GF-D8 (cell line): ENCODE results near the gene NCBP1.

Experiments
- DNase-seq: peaks from one replicate; lab custom pipeline; 2025; lab: John Stamatoyannopoulos, UW

Gene NCBP1

GRCh38 chr9:97717866-97718265 lies 84.2 kb downstream of the NCBP1 start:
- DNase-seq: no peak

- no peak for DNase-seq
These were observed 87.8 kb downstream of the NCBP1 start for GRCh38 chr9:97721396-97721795.

GRCh38 chr9:97722331-97722730 lies 88.7 kb downstream of the NCBP1 start:
- no peak for DNase-seq
